A673 (cell line): Measurements from ENCODE around the gene RNF225.

Source experiments
- EZH2 ChIP-seq: fragments of 200-600 bp; sonication (generic); IDR thresholded peaks from 2 replicates; pipeline ENCODE4 v1.6.1; 2017; ENCODE audit warnings: borderline replicate concordance, low read depth, mild to moderate bottlenecking, mixed read lengths, antibody characterized with exemption, low read length; ENCODE audit not compliant: poor library complexity, severe bottlenecking
- TF ChIP-seq, protein P1 (sequence below): fragments of 300-800, 200-600 bp; sonication (generic); conservative IDR thresholded peaks from 2 replicates; pipeline ENCODE4 v1.5.1; 2017; ENCODE audit warnings: low read depth, mild to moderate bottlenecking, antibody characterized with exemption, low read length, moderate library complexity, mixed read lengths

DNA sequence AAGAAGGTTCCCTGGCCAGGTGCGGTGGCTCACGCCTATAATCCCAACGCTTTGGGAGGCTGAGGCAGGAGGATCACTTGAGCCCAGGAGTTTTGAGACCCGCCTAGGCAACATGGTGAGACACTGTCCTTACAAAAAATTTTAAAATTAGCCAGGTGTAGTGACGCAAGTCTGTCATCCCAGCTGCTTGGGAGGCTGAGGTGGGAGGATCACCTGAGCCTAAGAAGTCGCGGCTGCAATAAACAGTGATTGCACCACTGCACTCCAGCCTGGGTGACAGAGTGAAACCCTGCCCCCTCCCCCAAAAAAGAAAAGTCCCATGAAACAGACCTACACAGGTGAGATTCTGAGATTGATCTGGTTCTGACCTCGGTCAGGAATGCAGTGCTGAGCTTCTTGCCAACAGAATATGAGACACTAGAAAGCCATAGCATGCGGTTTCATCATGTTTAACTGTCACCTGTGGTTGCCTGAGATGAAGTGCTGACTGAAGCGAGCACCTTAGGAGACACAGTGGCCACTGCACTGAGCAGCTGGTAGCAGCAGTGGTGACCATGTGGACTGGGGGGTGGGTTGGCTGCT, 40.1 kb upstream of the RNF225 start:
- TF ChIP-seq, protein P1, sequence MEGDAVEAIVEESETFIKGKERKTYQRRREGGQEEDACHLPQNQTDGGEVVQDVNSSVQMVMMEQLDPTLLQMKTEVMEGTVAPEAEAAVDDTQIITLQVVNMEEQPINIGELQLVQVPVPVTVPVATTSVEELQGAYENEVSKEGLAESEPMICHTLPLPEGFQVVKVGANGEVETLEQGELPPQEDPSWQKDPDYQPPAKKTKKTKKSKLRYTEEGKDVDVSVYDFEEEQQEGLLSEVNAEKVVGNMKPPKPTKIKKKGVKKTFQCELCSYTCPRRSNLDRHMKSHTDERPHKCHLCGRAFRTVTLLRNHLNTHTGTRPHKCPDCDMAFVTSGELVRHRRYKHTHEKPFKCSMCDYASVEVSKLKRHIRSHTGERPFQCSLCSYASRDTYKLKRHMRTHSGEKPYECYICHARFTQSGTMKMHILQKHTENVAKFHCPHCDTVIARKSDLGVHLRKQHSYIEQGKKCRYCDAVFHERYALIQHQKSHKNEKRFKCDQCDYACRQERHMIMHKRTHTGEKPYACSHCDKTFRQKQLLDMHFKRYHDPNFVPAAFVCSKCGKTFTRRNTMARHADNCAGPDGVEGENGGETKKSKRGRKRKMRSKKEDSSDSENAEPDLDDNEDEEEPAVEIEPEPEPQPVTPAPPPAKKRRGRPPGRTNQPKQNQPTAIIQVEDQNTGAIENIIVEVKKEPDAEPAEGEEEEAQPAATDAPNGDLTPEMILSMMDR, result no peak
- no peak for TF ChIP-seq EZH2
